PC-9 (cell line): ENCODE measurements around the gene PLEKHH2. TPM values are rescaled to one million over a fixed set of nuclear protein-coding genes. Genes with fewer than 3 reads are reported as not detected.

Source experiments
- BruUV-seq: library from RNA; stranded (reverse); fragments of 400-500 nt; replicated peaks from 2 replicates; lab custom pipeline; 2021; lab: Mats Ljungman, UMichigan
- CTCF ChIA-PET: fragments of 300-600 bp; sonication (Branson Sonifier 250); formaldehyde crosslinking; loops from one replicate; lab custom pipeline; 2022; ENCODE audit warnings: antibody characterized with exemption; lab: Charles Lee
- POLR2A ChIA-PET: fragments of 300-600 bp; sonication (Branson Sonifier 250); formaldehyde crosslinking; loops from one replicate; lab custom pipeline; 2022; ENCODE audit warnings: antibody characterized with exemption; ENCODE audit not compliant: unreplicated experiment; lab: Charles Lee
- DNase-seq, 2 experiments: peaks; one replicate each; pipeline versions ENCODE4 v3.0.0 to v3.0.0-alpha.2; 2015 to 2022; ENCODE audit warnings: mixed read lengths in 1 of 2
- H2AFZ ChIP-seq: fragments of 200-600 bp; sonication (generic); 2 replicates; pipeline ENCODE4 v1.8.1; 2017; ENCODE audit warnings: antibody characterized with exemption
- H3F3A ChIP-seq: fragments of 200-600 bp; sonication (generic); 2 replicates; pipeline ENCODE4 v1.8.1; 2017; ENCODE audit warnings: antibody characterized with exemption, mild to moderate bottlenecking, low read depth; ENCODE audit not compliant: insufficient read depth
- H3K27ac ChIP-seq: fragments of 200-600 bp; sonication (generic); 2 replicates; pipeline ENCODE4 v1.6.1; 2016; ENCODE audit warnings: mixed run types
- H3K27me3 ChIP-seq: fragments of 200-600 bp; sonication (generic); 2 replicates; pipeline ENCODE4 v1.6.1; 2016; ENCODE audit warnings: low read depth, mixed run types; ENCODE audit not compliant: insufficient read depth
- H3K36me3 ChIP-seq: fragments of 200-600 bp; sonication (generic); 2 replicates; pipeline ENCODE4 v1.6.1; 2016; ENCODE audit warnings: low read depth, mixed run types
- H3K4me1 ChIP-seq: fragments of 200-600 bp; sonication (generic); replicated peaks from 2 replicates; pipeline ENCODE4 v1.6.1; 2016; ENCODE audit warnings: mixed run types; ENCODE audit not compliant: insufficient read depth
- H3K4me2 ChIP-seq: fragments of 200-600 bp; sonication (generic); 2 replicates; pipeline ENCODE4 v1.6.1; 2017; ENCODE audit warnings: mixed run types
- H3K4me3 ChIP-seq: fragments of 200-600 bp; sonication (generic); 2 replicates; pipeline ENCODE4 v1.6.1; 2016; ENCODE audit warnings: mixed run types
- H3K79me2 ChIP-seq: fragments of 200-600 bp; sonication (generic); 2 replicates; pipeline ENCODE4 v1.6.1; 2017; ENCODE audit warnings: low read depth, mixed run types
- H3K9me2 ChIP-seq: fragments of 200-600 bp; sonication (generic); 2 replicates; pipeline ENCODE4 v1.8.1; 2017; ENCODE audit warnings: mild to moderate bottlenecking; ENCODE audit not compliant: insufficient read depth
- H3K9me3 ChIP-seq: fragments of 200-600 bp; sonication (generic); 2 replicates; pipeline ENCODE4 v1.8.1; 2016; ENCODE audit warnings: low read depth; ENCODE audit not compliant: insufficient read depth
- H4K20me1 ChIP-seq: fragments of 200-600 bp; sonication (generic); 2 replicates; pipeline ENCODE4 v1.8.1; 2017; ENCODE audit not compliant: insufficient read depth
- CTCF ChIP-seq: fragments of 200-600 bp; sonication (generic); conservative IDR thresholded peaks from 2 replicates; pipeline ENCODE4 v1.6.1; 2017; ENCODE audit warnings: mixed run types, antibody characterized with exemption, mild to moderate bottlenecking, moderate library complexity
- EZH2 ChIP-seq: fragments of 200-600 bp; sonication (generic); IDR thresholded peaks from 2 replicates; pipeline ENCODE4 v1.8.0; 2017; ENCODE audit warnings: antibody characterized with exemption, low read depth
- intact Hi-C: fragments of 100-400 bp; cut with micrococcal nuclease; formaldehyde crosslinking; loops from one replicate; pipeline ENCODE4 v1.10.0; 2022; ENCODE audit not compliant: unreplicated experiment
- total RNA-seq: library from RNA; stranded (reverse); gene quantifications from 2 replicates; pipeline ENCODE4 v1.2.3, GENCODE V29; 2021

The PLEKHH2 gene
- total RNA-seq, 1 experiment from 2014 or later, result 1.6 TPM

- CTCF ChIA-PET, result interaction anchor here (0.6 kb wide), 1 partner anchor 809 kb away, joined by 3 read pairs; no protein-coding TSS in a partner anchor
- H3K4me1 ChIP-seq, result no peaks in the 10 kb centered on the region
- BruUV-seq, result no TSS peak
- H2AFZ ChIP-seq, result no peak overlapping the region
- TF ChIP-seq EZH2, result no peak
- peak; percentile 47; the same call in 1 of the 2 replicates for TF ChIP-seq CTCF
- H4K20me1 ChIP-seq, result no peaks in the 10 kb centered on the region
- H3K4me2 ChIP-seq, result no peak overlapping the region
- H3K4me3 ChIP-seq, result no peak overlapping the region
- H3K36me3 ChIP-seq, result no peaks in the 10 kb centered on the region
- intact Hi-C loops, result loop anchor here (10.0 kb wide), 1 partner anchor 183 kb away; no protein-coding TSS in a partner anchor
- no peak overlapping the region for H3K27ac ChIP-seq
- no peaks in the 10 kb centered on the region for H3K27me3 ChIP-seq
- H3K9me2 ChIP-seq, result no peaks in the 10 kb centered on the region
- H3F3A ChIP-seq, result no peaks in the 10 kb centered on the region
- POLR2A ChIA-PET, result interaction anchor here (0.6 kb wide), 1 partner anchor 61 kb away, joined by 4 read pairs; no protein-coding TSS in a partner anchor
- no peaks in the 10 kb centered on the region for H3K9me3 ChIP-seq
- H3K79me2 ChIP-seq, result no peaks in the 10 kb centered on the region
- DNase-seq, result no peak
These were observed 161.2 kb downstream of the PLEKHH2 start for GRCh38 chr2:43798300-43798699.

- no peak for TF ChIP-seq EZH2
- no peak for TF ChIP-seq CTCF
- POLR2A ChIA-PET, result no interaction called here
- DNase-seq, result no peak
- Histone ChIP-seq H3K27ac (no peak overlapping the region), H3K4me2 (no peak overlapping the region), H3K9me2 (no peaks in the 10 kb centered on the region), H3K9me3 (no peaks in the 10 kb centered on the region), H3K79me2 (no peaks in the 10 kb centered on the region), H3K36me3 (no peaks in the 10 kb centered on the region), H3K4me3 (no peak overlapping the region), H2AFZ (no peak overlapping the region), H3K27me3 (no peaks in the 10 kb centered on the region), H3K4me1 (no peaks in the 10 kb centered on the region), H3F3A (no peaks in the 10 kb centered on the region), H4K20me1 (no peaks in the 10 kb centered on the region)
- BruUV-seq, result no TSS peak
- CTCF ChIA-PET, result no interaction called here
- intact Hi-C loops, result no loop called here
These were observed 163.8 kb downstream of the PLEKHH2 start for GRCh38 chr2:43800894-43801293.

GRCh38 chr2:43802135-43802534 is 165.1 kb downstream of the PLEKHH2 start:
- no peak for DNase-seq
- no peak overlapping the region for H3K4me2 ChIP-seq
- no peak for TF ChIP-seq CTCF
- no peak for TF ChIP-seq EZH2
- POLR2A ChIA-PET, result no interaction called here
- no peaks in the 10 kb centered on the region for H3K36me3 ChIP-seq
- no peaks in the 10 kb centered on the region for H3K4me1 ChIP-seq
- no peaks in the 10 kb centered on the region for H3K9me3 ChIP-seq
- no peak overlapping the region for H2AFZ ChIP-seq
- CTCF ChIA-PET, result interaction anchor here (0.6 kb wide), 1 partner anchor 921 kb away, joined by 7 read pairs; no protein-coding TSS in a partner anchor
- no TSS peak for BruUV-seq
- no peaks in the 10 kb centered on the region for H3K27me3 ChIP-seq
- H4K20me1 ChIP-seq, result no peaks in the 10 kb centered on the region
- H3K79me2 ChIP-seq, result no peaks in the 10 kb centered on the region
- no peak overlapping the region for H3K4me3 ChIP-seq
- H3K27ac ChIP-seq, result no peak overlapping the region
- H3K9me2 ChIP-seq, result no peaks in the 10 kb centered on the region
- intact Hi-C loops, result no loop called here
- no peaks in the 10 kb centered on the region for H3F3A ChIP-seq
